Natural killer cell (primary cell): ENCODE measurements around the gene PHF20. TPM values are rescaled to one million over a fixed set of nuclear protein-coding genes. Genes with fewer than 3 reads are reported as not detected.
A peak's percentile ranks its signal among the peaks of the same experiment; 100 is the strongest.
"Not testable (repeated sequence)": the region's sequence is repeated elsewhere in the genome, so short reads cannot be mapped to it uniquely, and the experiment has no call there.

Experiments used
- ATAC-seq, 3 donors: fragments of 150-1000 bp in 2 of 3; fragments of 200-7000 bp in 1 of 3; cut with Tn5 transposase; 1 replicate in 1 of 3; 2 replicates in 2 of 3; pipeline ENCODE4 v1.10.0; 2021; ENCODE audit warnings: mild to moderate bottlenecking in 2 of 3, moderate library complexity in 2 of 3
- DNase-seq, 2 donors: peaks; one replicate each; pipeline versions ENCODE4 v3.0.0 to v3.0.0-alpha.2; 2013 to 2021; ENCODE audit warnings: mixed read lengths in 1 of 2
- H3K27ac ChIP-seq: one replicate; pipeline ENCODE4 v1.5.1; 2013; ENCODE audit warnings: mild to moderate bottlenecking, low read length
- H3K27me3 ChIP-seq: one replicate; pipeline ENCODE4 v1.6.1; 2013; ENCODE audit warnings: low read length; ENCODE audit not compliant: control insufficient read depth, insufficient read depth
- H3K36me3 ChIP-seq: one replicate; pipeline ENCODE4 v1.6.1; 2013; ENCODE audit warnings: low read length; ENCODE audit not compliant: control insufficient read depth, insufficient read depth
- H3K4me1 ChIP-seq: one replicate; pipeline ENCODE4 v1.6.1; 2013; ENCODE audit warnings: low read length; ENCODE audit not compliant: control insufficient read depth, insufficient read depth
- H3K4me3 ChIP-seq: one replicate; pipeline ENCODE4 v1.5.1; 2013; ENCODE audit warnings: low read length
- H3K9me3 ChIP-seq: one replicate; pipeline ENCODE4 v1.6.1; 2013; ENCODE audit warnings: low read length; ENCODE audit not compliant: control insufficient read depth, insufficient read depth
- H3K27ac Mint-ChIP-seq, 2 donors: one replicate each; pipeline ENCODE4 v1.8.0; 2022; ENCODE audit warnings: mild to moderate bottlenecking in 2 of 2, mixed read lengths in 2 of 2, moderate library complexity in 1 of 2
- H3K27me3 Mint-ChIP-seq, 2 donors: one replicate each; pipeline ENCODE4 v1.8.0; 2022; ENCODE audit warnings: low read depth in 2 of 2, mixed read lengths in 2 of 2
- H3K36me3 Mint-ChIP-seq: one replicate; pipeline ENCODE4 v1.8.0; 2022; ENCODE audit warnings: mixed read lengths
- H3K4me1 Mint-ChIP-seq, 2 donors: one replicate each; pipeline ENCODE4 v1.8.0; 2022; ENCODE audit warnings: mixed read lengths in 2 of 2
- H3K4me3 Mint-ChIP-seq: one replicate; pipeline ENCODE4 v1.8.0; 2022; ENCODE audit warnings: mild to moderate bottlenecking, moderate library complexity, mixed read lengths
- H3K9me3 Mint-ChIP-seq, 2 donors: one replicate each; pipeline ENCODE4 v1.8.0; 2022; ENCODE audit warnings: mixed read lengths in 2 of 2
- WGBS: methylation state at CpG from one replicate; pipeline ENCODE4 v1.1.7; 2013; ENCODE audit warnings: missing lambda C conversion rate; ENCODE audit not compliant: insufficient coverage; 5-methylcytosine and 5-hydroxymethylcytosine counted together
- intact Hi-C: fragments of 100-400 bp; cut with micrococcal nuclease; formaldehyde crosslinking; loops from one replicate; pipeline ENCODE4 v1.14.2; 2022
- total RNA-seq, 4 donors: library from RNA; stranded (reverse); fragments of 120-200 nt in 1 of 4; gene quantifications; one replicate each; pipeline versions ENCODE4 v1.2.3 to v1.2.4, GENCODE V29; 2013 to 2022
- TF ChIP-seq, protein P1 (sequence below): fragments of 200-600 bp; IDR thresholded peaks from one replicate; pipeline ENCODE4 v1.8.0; 2022; ENCODE audit warnings: antibody characterized with exemption

Gene PHF20
- total RNA-seq, 3 donors from 2014 or later (not counting 1 experiment from before 2014, with no cell fraction given): 151 to 165 (median 161) TPM

DNA sequence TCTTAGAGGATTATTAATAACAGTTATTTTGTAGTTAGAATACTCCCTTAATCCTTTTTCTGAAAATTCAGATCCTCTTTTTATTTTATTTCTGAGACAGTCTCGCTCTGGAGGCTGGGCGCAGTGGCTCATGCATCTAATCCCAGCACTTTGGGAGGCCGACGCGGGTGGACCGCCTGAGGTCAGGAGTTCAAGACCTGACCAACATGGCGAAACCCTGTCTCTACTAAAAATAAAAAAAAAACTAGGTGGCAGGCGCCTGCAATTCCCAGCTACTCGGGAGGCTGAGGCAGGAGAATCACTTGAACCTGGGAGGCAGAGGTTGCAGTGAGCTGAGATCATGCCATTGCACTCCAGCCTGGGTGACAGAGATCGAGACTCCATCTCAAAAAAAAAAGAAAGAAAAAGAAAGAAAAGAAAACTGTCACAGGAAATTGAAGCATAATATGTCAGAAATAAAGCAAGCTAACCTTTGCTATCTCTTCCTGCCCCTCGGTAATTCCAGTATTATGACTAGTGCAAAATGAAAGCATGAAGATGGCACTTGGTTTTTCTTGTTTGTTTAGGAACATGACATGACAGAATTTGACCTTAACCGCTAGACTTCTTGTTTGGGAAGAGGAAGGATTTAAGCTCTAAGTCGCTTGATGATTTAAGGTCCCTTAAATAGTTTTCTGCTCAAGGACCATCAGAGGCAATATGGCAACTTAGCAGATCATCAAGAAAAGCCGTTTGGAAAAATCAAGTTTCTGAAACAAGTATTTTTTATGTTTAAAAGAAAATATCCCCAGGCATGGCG, 27.9 kb upstream of the PHF20 start:
- ATAC-seq (no peak), DNase-seq (peak in 1 of 2 donors; percentile 57)
- Mint-ChIP-seq H3K9me3 (no peaks in the 10 kb centered on the region), H3K4me3 (peak overlapping the region; percentile 99), H3K36me3 (peaks cover 21% of the 10 kb centered on the region), H3K4me1 (peaks cover 46 to 49% of the 10 kb centered on the region in 2 donors), H3K27me3 (no peaks in the 10 kb centered on the region), H3K27ac (peak overlapping the region; percentile 98 to 99)
- peak overlapping the region; percentile 96 for H3K27ac ChIP-seq
- WGBS: 24% methylated on average over 15 of the region's 15 CpGs
- H3K4me1 ChIP-seq: peaks cover 26% of the 10 kb centered on the region
- H3K36me3 ChIP-seq: peaks cover 19% of the 10 kb centered on the region
- H3K4me3 ChIP-seq: peak overlapping the region; percentile 13
- TF ChIP-seq, protein P1, sequence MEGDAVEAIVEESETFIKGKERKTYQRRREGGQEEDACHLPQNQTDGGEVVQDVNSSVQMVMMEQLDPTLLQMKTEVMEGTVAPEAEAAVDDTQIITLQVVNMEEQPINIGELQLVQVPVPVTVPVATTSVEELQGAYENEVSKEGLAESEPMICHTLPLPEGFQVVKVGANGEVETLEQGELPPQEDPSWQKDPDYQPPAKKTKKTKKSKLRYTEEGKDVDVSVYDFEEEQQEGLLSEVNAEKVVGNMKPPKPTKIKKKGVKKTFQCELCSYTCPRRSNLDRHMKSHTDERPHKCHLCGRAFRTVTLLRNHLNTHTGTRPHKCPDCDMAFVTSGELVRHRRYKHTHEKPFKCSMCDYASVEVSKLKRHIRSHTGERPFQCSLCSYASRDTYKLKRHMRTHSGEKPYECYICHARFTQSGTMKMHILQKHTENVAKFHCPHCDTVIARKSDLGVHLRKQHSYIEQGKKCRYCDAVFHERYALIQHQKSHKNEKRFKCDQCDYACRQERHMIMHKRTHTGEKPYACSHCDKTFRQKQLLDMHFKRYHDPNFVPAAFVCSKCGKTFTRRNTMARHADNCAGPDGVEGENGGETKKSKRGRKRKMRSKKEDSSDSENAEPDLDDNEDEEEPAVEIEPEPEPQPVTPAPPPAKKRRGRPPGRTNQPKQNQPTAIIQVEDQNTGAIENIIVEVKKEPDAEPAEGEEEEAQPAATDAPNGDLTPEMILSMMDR: no peak
- no peaks in the 10 kb centered on the region for H3K27me3 ChIP-seq
- intact Hi-C loops: loop anchor here (5.0 kb wide), 4 partner anchors 37 to 208 kb away; partner anchors contain the start of genes ERGIC3 and SCAND1
- no peaks in the 10 kb centered on the region for H3K9me3 ChIP-seq

DNA sequence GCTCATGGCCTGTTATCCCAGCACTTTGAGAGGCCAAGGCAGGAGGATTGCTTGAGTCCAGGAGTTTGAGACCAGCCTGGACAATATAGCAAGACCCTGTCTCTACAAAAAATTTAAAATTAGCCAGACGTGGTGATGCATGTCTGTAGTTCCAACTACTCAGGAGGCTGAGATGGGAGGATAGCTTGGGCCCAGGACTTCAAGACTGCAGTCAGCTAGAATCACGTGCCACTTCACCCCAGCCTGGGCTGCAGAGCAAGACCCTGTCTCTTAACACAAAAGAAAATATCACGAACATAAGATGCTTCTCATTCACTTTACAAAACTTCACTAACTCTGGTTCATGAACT, 27.3 kb upstream of the PHF20 start:
- not testable (repeated sequence) for H3K27me3 ChIP-seq, H3K4me3 ChIP-seq, ATAC-seq, H3K9me3 Mint-ChIP-seq, H3K9me3 ChIP-seq, H3K27me3 Mint-ChIP-seq, DNase-seq
- peak overlapping the region; percentile 42 for H3K4me3 Mint-ChIP-seq
- Histone ChIP-seq H3K27ac (peak overlapping the region; percentile 96), H3K36me3 (peaks cover 13% of the 10 kb centered on the region), H3K4me1 (peaks cover 22% of the 10 kb centered on the region)
- intact Hi-C loops: loop anchor here (5.0 kb wide), 4 partner anchors 37 to 208 kb away; partner anchors contain the start of genes ERGIC3 and SCAND1
- peak overlapping the region; percentile 98 to 99 for H3K27ac Mint-ChIP-seq
- peaks cover 42 to 46% of the 10 kb centered on the region in 2 donors for H3K4me1 Mint-ChIP-seq
- peaks cover 17% of the 10 kb centered on the region for H3K36me3 Mint-ChIP-seq
- WGBS: 92% methylated on average over 3 of the region's 3 CpGs

- H3K27ac ChIP-seq: no peak overlapping the region
- no peak overlapping the region for H3K4me3 Mint-ChIP-seq
- DNase-seq: no peak
- WGBS: 87% methylated on average over 2 of the region's 2 CpGs
- H3K27me3 ChIP-seq: no peaks in the 10 kb centered on the region
- H3K9me3 Mint-ChIP-seq: no peaks in the 10 kb centered on the region
- H3K27ac Mint-ChIP-seq: no peak overlapping the region
- ATAC-seq: no peak
- H3K36me3 ChIP-seq: no peaks in the 10 kb centered on the region
- no peak overlapping the region for H3K4me3 ChIP-seq
- no peaks in the 10 kb centered on the region for H3K27me3 Mint-ChIP-seq
- no peaks in the 10 kb centered on the region for H3K4me1 Mint-ChIP-seq
- no peaks in the 10 kb centered on the region for H3K4me1 ChIP-seq
- TF ChIP-seq, protein P1: no peak
- no peaks in the 10 kb centered on the region for H3K36me3 Mint-ChIP-seq
- no peaks in the 10 kb centered on the region for H3K9me3 ChIP-seq
- intact Hi-C loops: no loop called here
Measured at GRCh38 chr20:35750611-35751010, 21.2 kb upstream of the PHF20 start.

- no peak overlapping the region for H3K27ac ChIP-seq
Measured at GRCh38 chr20:35756404-35756803, 15.4 kb upstream of the PHF20 start.

More at GRCh38 chr20:35756404-35756803, 15.4 kb upstream of the PHF20 start:
- ATAC-seq (no peak), DNase-seq (no peak)
- intact Hi-C loops: no loop called here
- 99% methylated on average over 4 of the region's 4 CpGs for WGBS
- Mint-ChIP-seq H3K9me3 (no peaks in the 10 kb centered on the region), H3K4me1 (peaks cover 0 to 6% of the 10 kb centered on the region in 2 donors), H3K4me3 (no peak overlapping the region), H3K27me3 (no peaks in the 10 kb centered on the region), H3K36me3 (no peaks in the 10 kb centered on the region), H3K27ac (no peak overlapping the region)
- Histone ChIP-seq H3K4me3 (no peak overlapping the region), H3K9me3 (no peaks in the 10 kb centered on the region), H3K27me3 (no peaks in the 10 kb centered on the region), H3K4me1 (no peaks in the 10 kb centered on the region), H3K36me3 (no peaks in the 10 kb centered on the region)
- TF ChIP-seq, protein P1: no peak
